Measurements from ENCODE around the gene TSHR. TPM values are rescaled to one million over a fixed set of nuclear protein-coding genes. Genes with fewer than 3 reads are reported as not detected.

The TSHR gene
- total RNA-seq, 4 donors from 2014 or later, result 0.84 TPM; not detected in 3

GRCh38 chr14:80988735-80989429 is 33.5 kb downstream of the TSHR start:
- no peaks in the 10 kb centered on the region for H3K36me3 ChIP-seq
- H3K4me1 ChIP-seq, result no peaks in the 10 kb centered on the region
- no peaks in the 10 kb centered on the region for H3K9me3 ChIP-seq
- H3K27me3 ChIP-seq, result no peaks in the 10 kb centered on the region
- no peak overlapping the region for H3K27ac ChIP-seq
- no peak for DNase-seq (ENCODE audit: low spot score in 2 of 2)
- no peak overlapping the region for H3K4me3 ChIP-seq
- whole genome bisulfite sequencing, 2 donors, result 80% methylated on average over 6 of the region's 6 CpGs
- no peak for TF ChIP-seq POLR2A (IDR thresholded peaks at IDR 0.05)
- no peak for TF ChIP-seq EP300 (IDR thresholded peaks at IDR 0.05)
- TF ChIP-seq CTCF (IDR thresholded peaks at IDR 0.05), result no peak

DNA sequence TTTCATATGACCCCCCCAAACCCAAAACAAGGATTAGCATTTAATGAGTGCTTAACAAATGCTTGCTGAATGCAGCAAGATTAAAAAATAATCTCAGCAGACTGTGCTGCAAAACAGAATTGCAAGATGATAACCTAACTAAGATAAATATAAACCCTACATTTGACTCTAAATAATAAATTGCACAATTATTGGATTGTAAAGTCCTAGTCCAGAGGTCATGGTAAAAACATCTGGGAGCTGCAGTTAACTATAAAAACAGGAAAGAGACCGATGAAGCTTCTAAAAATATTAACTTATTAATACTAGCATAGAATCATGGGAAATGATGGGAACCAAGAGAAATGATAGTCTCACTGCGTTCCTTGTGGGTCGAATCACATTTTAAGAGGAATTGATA is 37.2 kb downstream of the TSHR start:
- whole genome bisulfite sequencing, 2 donors, result 49 to 59% methylated on average over 3 of the region's 3 CpGs
- H3K27ac ChIP-seq, result no peak overlapping the region
- no peaks in the 10 kb centered on the region for H3K9me3 ChIP-seq
- no peak overlapping the region for H3K4me3 ChIP-seq
- no peaks in the 10 kb centered on the region for H3K36me3 ChIP-seq
- peaks cover 0 to 5% (median 0%) of the 10 kb centered on the region in 4 donors for H3K4me1 ChIP-seq
- no peak for TF ChIP-seq CTCF (IDR thresholded peaks at IDR 0.05)
- TF ChIP-seq POLR2A (IDR thresholded peaks at IDR 0.05), result no peak
- no peak for TF ChIP-seq EP300 (IDR thresholded peaks at IDR 0.05)
- no peaks in the 10 kb centered on the region for H3K27me3 ChIP-seq
- no peak for DNase-seq (ENCODE audit: low spot score in 2 of 2)

GRCh38 chr14:80996049-80996901 is 40.9 kb downstream of the TSHR start:
- H3K27ac ChIP-seq, result no peak overlapping the region
- no peaks in the 10 kb centered on the region for H3K36me3 ChIP-seq
- no peaks in the 10 kb centered on the region for H3K27me3 ChIP-seq
- 38 to 40% methylated on average over 13 of the region's 13 CpGs for WGBS, 2 donors
- peak overlapping the region in 1 of 4 donors; percentile 16 for H3K4me3 ChIP-seq
- no peaks in the 10 kb centered on the region for H3K9me3 ChIP-seq
- peaks cover 0 to 5% (median 0%) of the 10 kb centered on the region in 4 donors for H3K4me1 ChIP-seq
- peak in 1 of 2 donors; percentile 58 for DNase-seq (ENCODE audit: low spot score in 2 of 2)
- TF ChIP-seq POLR2A (IDR thresholded peaks at IDR 0.05), result no peak
- peak; percentile 47 to 81 (median 58) for TF ChIP-seq CTCF (IDR thresholded peaks at IDR 0.05)
- peak in 1 of 2 donors; percentile 46 for TF ChIP-seq EP300 (IDR thresholded peaks at IDR 0.05)

- Histone ChIP-seq H3K9me3 (no peaks in the 10 kb centered on the region), H3K27me3 (no peaks in the 10 kb centered on the region), H3K4me1 (peaks cover 0 to 3% (median 0%) of the 10 kb centered on the region in 4 donors), H3K4me3 (no peak overlapping the region), H3K27ac (no peak overlapping the region), H3K36me3 (no peaks in the 10 kb centered on the region)
- DNase-seq (ENCODE audit: low spot score in 2 of 2), result no peak
- TF ChIP-seq EP300 (IDR thresholded peaks at IDR 0.05) (no peak), POLR2A (IDR thresholded peaks at IDR 0.05) (no peak), CTCF (IDR thresholded peaks at IDR 0.05) (no peak)
- 50 to 58% methylated on average over 6 of the region's 6 CpGs for WGBS, 2 donors
These were observed 46.0 kb downstream of the TSHR start for GRCh38 chr14:81001447-81001846.

GRCh38 chr14:81004575-81004974 is 49.2 kb downstream of the TSHR start:
- H3K27ac ChIP-seq, result no peak overlapping the region
- H3K4me3 ChIP-seq, result no peak overlapping the region
- no peak for DNase-seq (ENCODE audit: low spot score in 2 of 2)
- H3K27me3 ChIP-seq, result no peaks in the 10 kb centered on the region
- H3K36me3 ChIP-seq, result no peaks in the 10 kb centered on the region
- no peaks in the 10 kb centered on the region for H3K4me1 ChIP-seq
- no peaks in the 10 kb centered on the region for H3K9me3 ChIP-seq
- WGBS, 2 donors, result 90 to 100% methylated on average over 1 of the region's 1 CpG
- TF ChIP-seq POLR2A (IDR thresholded peaks at IDR 0.05) (no peak), EP300 (IDR thresholded peaks at IDR 0.05) (no peak), CTCF (IDR thresholded peaks at IDR 0.05) (no peak)

All from tibial nerve (tissue), 4 donors.